Gastroesophageal sphincter (tissue), 2 donors: ENCODE data around the gene IFIT1.

Source experiments
- EP300 ChIP-seq: sonication (generic); formaldehyde crosslinking; IDR thresholded peaks from one replicate; pipeline ENCODE4 v1.6.1; 2017; ENCODE audit warnings: antibody characterized with exemption, mild to moderate bottlenecking
- POLR2A ChIP-seq, 2 donors: fragments of 450-650 bp; IDR thresholded peaks; one replicate each; pipeline ENCODE4 v1.6.1; 2017; ENCODE audit warnings: antibody characterized with exemption in 2 of 2, mild to moderate bottlenecking in 2 of 2, moderate library complexity in 1 of 2

- TF ChIP-seq EP300 (no peak), POLR2A (IDR thresholded peaks at IDR 0.05) (no peak)
Measured at GRCh38 chr10:89384474-89385340, 7.7 kb upstream of the IFIT1 start.
